ENCODE results near the gene BEGAIN. TPM values are rescaled to one million over a fixed set of nuclear protein-coding genes. Genes with fewer than 3 reads are reported as not detected.

Gene BEGAIN
- total RNA-seq, 1 donor from 2014 or later: 1.3 TPM

GRCh38 chr14:100553471-100553870, 33.7 kb downstream of the BEGAIN start:
- Histone ChIP-seq H3K4me1 (peaks cover 6% of the 10 kb centered on the region), H3K9me3 (no peaks in the 10 kb centered on the region), H3K27me3 (ENCODE audit: low read depth) (no peaks in the 10 kb centered on the region), H3K4me3 (no peak overlapping the region), H3K27ac (no peak overlapping the region), H3K36me3 (no peaks in the 10 kb centered on the region)
- TF ChIP-seq CTCF (IDR thresholded peaks at IDR 0.05): no peak
- no peak for ATAC-seq
- DNase-seq: no peak
- intact Hi-C loops (cut with DNase I): no loop called here

DNA sequence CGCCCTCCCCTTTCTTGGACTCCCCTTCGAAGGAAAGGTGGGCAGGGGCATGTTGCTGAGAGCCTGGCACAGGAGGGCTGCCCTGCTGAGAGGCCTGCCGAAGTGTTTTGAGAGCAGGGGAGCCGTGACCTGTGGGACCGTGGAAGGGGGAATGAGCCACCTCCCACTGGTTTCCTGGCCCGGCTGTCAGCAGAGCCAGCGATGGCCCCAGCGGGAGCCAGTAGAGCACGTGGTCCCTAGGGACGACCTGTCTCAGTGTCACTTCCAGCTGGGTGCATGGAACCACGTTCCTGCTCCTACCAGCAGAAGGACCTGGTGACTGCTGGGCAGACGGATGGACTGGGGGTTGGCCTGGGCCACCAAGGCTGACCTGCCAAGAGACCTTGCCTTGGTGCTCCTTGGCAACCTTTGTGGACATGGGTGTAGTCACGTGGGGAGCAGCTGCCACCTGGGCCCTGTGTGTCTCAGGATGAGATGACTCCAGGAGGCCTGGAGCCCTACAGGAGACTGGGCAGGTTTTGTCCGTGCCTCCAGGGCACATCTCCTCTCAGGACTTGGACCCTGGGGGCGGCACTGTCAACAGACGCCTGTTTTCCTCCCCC, 34.6 kb downstream of the BEGAIN start:
- no peak for TF ChIP-seq CTCF (IDR thresholded peaks at IDR 0.05)
- Histone ChIP-seq H3K9me3 (no peaks in the 10 kb centered on the region), H3K4me3 (no peak overlapping the region), H3K4me1 (peaks cover 11% of the 10 kb centered on the region), H3K27ac (no peak overlapping the region), H3K27me3 (ENCODE audit: low read depth) (no peaks in the 10 kb centered on the region), H3K36me3 (no peaks in the 10 kb centered on the region)
- ATAC-seq (no peak), DNase-seq (no peak)
- intact Hi-C loops (cut with DNase I): no loop called here

DNA sequence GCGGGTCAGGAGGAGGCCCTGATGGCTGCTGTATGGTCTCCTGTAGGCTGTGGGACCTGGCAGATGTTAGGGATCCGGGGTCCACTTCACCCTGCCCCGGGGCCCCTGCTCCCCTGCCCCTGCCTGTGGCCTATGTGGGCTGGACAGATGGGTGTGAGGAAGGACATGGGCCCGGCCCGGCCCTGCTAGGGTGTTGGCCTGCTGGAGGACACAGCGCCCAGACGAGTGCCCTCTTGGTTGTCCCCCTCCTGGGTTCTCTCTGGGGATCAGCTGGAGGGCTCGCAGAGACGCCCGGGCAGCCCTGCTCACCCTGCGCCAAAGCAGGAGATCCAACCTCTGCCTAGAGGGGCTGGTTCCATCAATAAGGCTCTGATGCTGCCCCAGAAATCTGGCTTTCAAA, 36.2 kb downstream of the BEGAIN start:
- Histone ChIP-seq H3K9me3 (no peaks in the 10 kb centered on the region), H3K4me1 (peaks cover 20% of the 10 kb centered on the region), H3K4me3 (no peak overlapping the region), H3K27ac (no peak overlapping the region), H3K36me3 (no peaks in the 10 kb centered on the region), H3K27me3 (ENCODE audit: low read depth) (no peaks in the 10 kb centered on the region)
- TF ChIP-seq CTCF (IDR thresholded peaks at IDR 0.05): no peak
- intact Hi-C loops (cut with DNase I): no loop called here
- no peak for ATAC-seq
- DNase-seq: no peak

GRCh38 chr14:100549834-100550625, 37.2 kb downstream of the BEGAIN start:
- DNase-seq (no peak), ATAC-seq (no peak)
- intact Hi-C loops (cut with DNase I): no loop called here
- no peak overlapping the region for H3K27ac ChIP-seq
- no peak overlapping the region for H3K4me3 ChIP-seq
- no peak for TF ChIP-seq CTCF (IDR thresholded peaks at IDR 0.05)
- H3K36me3 ChIP-seq: no peaks in the 10 kb centered on the region
- H3K4me1 ChIP-seq: peaks cover 23% of the 10 kb centered on the region
- no peaks in the 10 kb centered on the region for H3K9me3 ChIP-seq
- no peaks in the 10 kb centered on the region for H3K27me3 ChIP-seq (ENCODE audit: low read depth)

- DNase-seq: no peak
- Histone ChIP-seq H3K4me3 (no peak overlapping the region), H3K27ac (no peak overlapping the region), H3K36me3 (no peaks in the 10 kb centered on the region), H3K9me3 (no peaks in the 10 kb centered on the region), H3K4me1 (peaks cover 23% of the 10 kb centered on the region), H3K27me3 (ENCODE audit: low read depth) (no peaks in the 10 kb centered on the region)
- intact Hi-C loops (cut with DNase I): no loop called here
- ATAC-seq: no peak
- no peak for TF ChIP-seq CTCF (IDR thresholded peaks at IDR 0.05)
Measured at GRCh38 chr14:100548939-100549338, 38.3 kb downstream of the BEGAIN start.

Data from lower lobe of right lung (tissue), 2 donors.